ENCODE measurements around the gene CEP152.

The CEP152 gene

DNA sequence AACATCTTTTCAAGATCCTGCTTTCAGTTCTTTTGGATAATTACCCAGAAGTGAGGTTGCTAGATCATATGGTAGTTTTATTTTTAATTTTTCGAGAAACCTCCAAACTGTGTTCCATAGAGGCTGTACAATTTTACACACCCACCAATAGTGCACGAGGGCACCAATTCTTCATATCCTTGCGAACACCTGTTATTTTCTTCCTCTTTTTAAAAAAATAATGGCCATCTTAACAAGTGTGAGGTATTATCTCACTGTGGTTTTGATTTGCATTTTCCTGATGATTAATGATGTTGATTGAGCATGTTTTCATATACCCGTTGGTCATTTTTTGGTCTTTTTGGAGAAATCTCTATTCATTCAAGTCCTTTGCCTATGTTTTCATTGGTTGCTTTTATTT lies 17.6 kb upstream of the CEP152 start:
- peaks cover 0 to 7% of the 10 kb centered on the region in 2 donors for H3K36me3 Mint-ChIP-seq
- no peaks in the 10 kb centered on the region for H3K4me1 Mint-ChIP-seq
- H3K4me3 Mint-ChIP-seq = no peak overlapping the region
- peaks cover 10 to 14% of the 10 kb centered on the region in 2 donors for H3K9me3 Mint-ChIP-seq
- H3K27me3 Mint-ChIP-seq = peaks cover 10 to 11% of the 10 kb centered on the region in 2 donors
- ATAC-seq (replicated peaks) (no peak), DNase-seq (no peak)
- no peak overlapping the region for H3K27ac Mint-ChIP-seq

- H3K36me3 Mint-ChIP-seq = no peaks in the 10 kb centered on the region
- H3K4me3 Mint-ChIP-seq = no peak overlapping the region
- H3K27me3 Mint-ChIP-seq = peaks cover under 1 to 13% of the 10 kb centered on the region in 2 donors
- ATAC-seq (replicated peaks) = no peak
- H3K4me1 Mint-ChIP-seq = no peaks in the 10 kb centered on the region
- no peak overlapping the region for H3K27ac Mint-ChIP-seq
- no peaks in the 10 kb centered on the region for H3K9me3 Mint-ChIP-seq
- DNase-seq = no peak
Measured at GRCh38 chr15:48825075-48825474, 14.2 kb upstream of the CEP152 start.

GRCh38 chr15:48823706-48824105 lies 12.8 kb upstream of the CEP152 start:
- Mint-ChIP-seq H3K27ac (no peak overlapping the region), H3K36me3 (no peaks in the 10 kb centered on the region), H3K4me3 (no peak overlapping the region), H3K4me1 (no peaks in the 10 kb centered on the region), H3K27me3 (peaks cover 0 to 13% of the 10 kb centered on the region in 2 donors), H3K9me3 (no peaks in the 10 kb centered on the region)
- DNase-seq (no peak), ATAC-seq (replicated peaks) (no peak)

DNA sequence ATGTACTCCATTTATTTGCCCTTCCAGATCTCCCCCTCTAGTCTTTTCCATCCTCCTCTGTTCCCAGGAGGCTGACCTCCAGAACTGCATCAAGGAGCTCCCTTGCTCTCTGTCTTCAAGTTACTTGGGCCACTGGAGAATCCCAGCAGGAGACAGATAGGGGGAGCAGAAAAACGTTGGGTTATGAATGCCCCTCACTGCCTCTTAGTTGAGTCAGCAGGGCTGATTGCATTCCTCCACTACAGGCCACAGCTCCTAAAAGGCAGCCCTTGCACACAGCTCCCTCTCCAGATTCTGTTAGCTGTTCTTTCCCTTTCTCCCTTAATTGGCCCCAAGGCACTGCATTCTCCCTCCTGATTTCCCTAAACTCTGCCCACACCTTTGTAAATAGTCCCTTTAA lies 12.4 kb upstream of the CEP152 start:
- DNase-seq (no peak), ATAC-seq (replicated peaks) (no peak)
- Mint-ChIP-seq H3K9me3 (no peaks in the 10 kb centered on the region), H3K27me3 (peaks cover 0 to 13% of the 10 kb centered on the region in 2 donors), H3K4me1 (no peaks in the 10 kb centered on the region), H3K4me3 (no peak overlapping the region), H3K36me3 (no peaks in the 10 kb centered on the region), H3K27ac (no peak overlapping the region)

DNA sequence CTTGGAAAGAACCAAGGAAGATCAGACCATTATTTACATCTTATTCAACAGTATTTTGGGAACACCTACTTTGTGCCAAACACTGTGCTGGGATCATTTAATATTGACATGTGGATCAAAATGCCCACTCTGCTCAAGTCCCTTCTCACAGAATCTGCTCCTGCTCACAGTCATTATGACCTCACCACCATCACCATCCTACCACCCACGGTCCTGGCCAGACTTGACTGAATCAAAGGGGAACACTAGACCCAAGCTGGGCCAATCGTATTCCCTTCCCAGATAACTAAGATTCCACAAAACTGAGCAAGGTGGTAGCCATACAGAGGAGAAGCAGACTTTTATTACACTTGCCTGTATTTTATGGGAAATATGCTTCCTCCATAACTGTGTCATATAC lies 3.4 kb upstream of the CEP152 start:
- no peak overlapping the region for H3K27ac Mint-ChIP-seq
- H3K27me3 Mint-ChIP-seq = peaks cover 12 to 15% of the 10 kb centered on the region in 2 donors
- H3K9me3 Mint-ChIP-seq = no peaks in the 10 kb centered on the region
- peaks cover 13 to 15% of the 10 kb centered on the region in 2 donors for H3K4me1 Mint-ChIP-seq
- no peaks in the 10 kb centered on the region for H3K36me3 Mint-ChIP-seq
- H3K4me3 Mint-ChIP-seq = no peak overlapping the region
- ATAC-seq (replicated peaks) (no peak), DNase-seq (no peak)

GRCh38 chr15:48811325-48811958 lies 573 bp upstream of the CEP152 start:
- H3K27me3 Mint-ChIP-seq = peaks cover 12 to 15% of the 10 kb centered on the region in 2 donors
- H3K4me3 Mint-ChIP-seq = peak overlapping the region; percentile 98 to 99
- peak overlapping the region; percentile 21 for H3K27ac Mint-ChIP-seq
- H3K36me3 Mint-ChIP-seq = no peaks in the 10 kb centered on the region
- no peak for ATAC-seq (replicated peaks)
- no peaks in the 10 kb centered on the region for H3K9me3 Mint-ChIP-seq
- H3K4me1 Mint-ChIP-seq = peaks cover 18 to 23% of the 10 kb centered on the region in 2 donors
- DNase-seq = no peak

DNA sequence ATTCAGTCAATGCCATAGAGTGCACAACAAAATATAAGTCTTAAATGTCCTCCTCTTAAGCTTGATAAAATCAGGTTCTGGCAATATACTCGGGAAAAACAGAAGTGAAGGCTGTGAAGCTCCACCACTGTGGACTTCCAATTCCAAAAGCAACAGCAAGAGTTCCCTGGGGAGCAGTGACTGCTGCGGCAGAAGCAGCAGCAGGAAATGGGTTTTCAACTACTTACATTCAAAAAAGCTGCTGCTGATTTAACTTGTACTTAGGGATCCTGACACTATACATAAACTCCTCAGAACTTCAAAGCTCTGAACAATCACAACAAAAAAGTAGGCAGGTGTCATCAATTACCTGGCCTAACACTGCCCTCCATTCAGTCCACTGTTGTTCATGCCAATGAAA lies 4.7 kb downstream of the CEP152 start:
- Mint-ChIP-seq H3K27me3 (no peaks in the 10 kb centered on the region), H3K4me1 (peaks cover 21 to 22% of the 10 kb centered on the region in 2 donors), H3K9me3 (no peaks in the 10 kb centered on the region), H3K36me3 (peaks cover 11 to 20% of the 10 kb centered on the region in 2 donors), H3K4me3 (no peak overlapping the region), H3K27ac (no peak overlapping the region)
- ATAC-seq (replicated peaks) (no peak), DNase-seq (no peak)

GRCh38 chr15:48805591-48805990 lies 5.3 kb downstream of the CEP152 start:
- ATAC-seq (replicated peaks) (no peak), DNase-seq (no peak)
- Mint-ChIP-seq H3K4me3 (no peak overlapping the region), H3K27me3 (no peaks in the 10 kb centered on the region), H3K9me3 (no peaks in the 10 kb centered on the region), H3K36me3 (peaks cover 11 to 20% of the 10 kb centered on the region in 2 donors), H3K27ac (no peak overlapping the region), H3K4me1 (peaks cover 22 to 23% of the 10 kb centered on the region in 2 donors)

- Mint-ChIP-seq H3K4me3 (no peak overlapping the region), H3K27me3 (no peaks in the 10 kb centered on the region), H3K4me1 (peaks cover 15 to 16% of the 10 kb centered on the region in 2 donors), H3K36me3 (peaks cover 13 to 24% of the 10 kb centered on the region in 2 donors), H3K9me3 (no peaks in the 10 kb centered on the region), H3K27ac (no peak overlapping the region)
- no peak for ATAC-seq (replicated peaks)
- no peak for DNase-seq
Measured at GRCh38 chr15:48803877-48804276, 7.0 kb downstream of the CEP152 start.

DNA sequence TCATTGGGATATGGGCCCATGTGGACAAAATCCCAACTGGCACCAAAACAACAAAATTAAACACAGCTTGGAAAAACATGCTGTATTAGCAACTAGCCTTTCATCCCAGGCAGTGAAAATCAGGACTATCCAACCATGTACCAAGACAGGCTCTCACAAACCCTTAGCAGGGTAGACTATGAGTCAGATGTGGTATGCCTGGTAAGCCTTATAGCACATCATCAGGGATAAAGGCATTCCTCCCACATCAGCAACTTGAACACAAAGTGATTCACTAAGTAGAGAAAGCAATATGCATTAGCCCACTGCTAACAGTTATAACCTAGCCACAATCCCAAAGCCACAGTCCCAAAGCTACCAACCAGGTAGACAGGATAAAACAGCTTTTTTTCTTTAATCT lies 8.0 kb downstream of the CEP152 start:
- peaks cover 13 to 24% of the 10 kb centered on the region in 2 donors for H3K36me3 Mint-ChIP-seq
- H3K4me1 Mint-ChIP-seq = peaks cover 14 to 16% of the 10 kb centered on the region in 2 donors
- H3K4me3 Mint-ChIP-seq = no peak overlapping the region
- no peaks in the 10 kb centered on the region for H3K9me3 Mint-ChIP-seq
- ATAC-seq (replicated peaks) = no peak
- no peaks in the 10 kb centered on the region for H3K27me3 Mint-ChIP-seq
- DNase-seq = no peak
- H3K27ac Mint-ChIP-seq = no peak overlapping the region

GRCh38 chr15:48802257-48802656 lies 8.6 kb downstream of the CEP152 start:
- Mint-ChIP-seq H3K9me3 (no peaks in the 10 kb centered on the region), H3K27me3 (no peaks in the 10 kb centered on the region), H3K4me3 (no peak overlapping the region), H3K4me1 (peaks cover 18 to 19% of the 10 kb centered on the region in 2 donors), H3K36me3 (peaks cover 16 to 27% of the 10 kb centered on the region in 2 donors), H3K27ac (no peak overlapping the region)
- no peak for DNase-seq
- ATAC-seq (replicated peaks) = no peak

DNA sequence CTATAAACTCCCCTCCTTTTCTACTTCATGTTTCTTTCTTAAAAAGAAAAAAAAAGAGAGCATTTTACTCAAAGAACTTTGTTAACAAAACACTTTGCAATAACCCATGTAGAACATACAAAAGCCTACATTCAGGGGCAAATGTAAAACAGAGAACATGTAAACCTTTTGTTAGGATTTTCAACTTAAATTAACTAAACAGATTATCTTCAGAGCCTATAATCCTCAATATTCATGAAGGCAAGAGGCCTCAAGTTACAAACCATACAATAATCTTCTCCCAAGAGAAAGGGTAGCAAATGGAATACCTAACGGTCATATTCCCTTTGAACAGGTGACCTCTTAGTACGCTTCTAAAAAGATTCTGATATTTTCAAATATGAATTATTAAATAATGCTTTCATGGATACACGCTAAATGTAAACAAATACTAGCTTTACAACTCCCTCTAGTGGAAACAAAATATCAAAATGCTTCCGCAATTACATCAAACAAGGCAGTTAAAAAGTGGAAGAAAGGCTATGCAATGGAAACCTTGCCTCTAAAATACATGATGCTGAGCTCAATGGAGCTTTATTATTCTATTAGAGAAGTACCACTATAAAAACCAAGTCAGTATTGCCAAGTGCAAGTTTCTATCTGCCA lies 9.9 kb downstream of the CEP152 start:
- Mint-ChIP-seq H3K27me3 (no peaks in the 10 kb centered on the region), H3K36me3 (peaks cover 19 to 33% of the 10 kb centered on the region in 2 donors), H3K27ac (no peak overlapping the region), H3K4me3 (no peak overlapping the region), H3K4me1 (peaks cover 9 to 10% of the 10 kb centered on the region in 2 donors), H3K9me3 (no peaks in the 10 kb centered on the region)
- no peak for DNase-seq
- no peak for ATAC-seq (replicated peaks)

DNA sequence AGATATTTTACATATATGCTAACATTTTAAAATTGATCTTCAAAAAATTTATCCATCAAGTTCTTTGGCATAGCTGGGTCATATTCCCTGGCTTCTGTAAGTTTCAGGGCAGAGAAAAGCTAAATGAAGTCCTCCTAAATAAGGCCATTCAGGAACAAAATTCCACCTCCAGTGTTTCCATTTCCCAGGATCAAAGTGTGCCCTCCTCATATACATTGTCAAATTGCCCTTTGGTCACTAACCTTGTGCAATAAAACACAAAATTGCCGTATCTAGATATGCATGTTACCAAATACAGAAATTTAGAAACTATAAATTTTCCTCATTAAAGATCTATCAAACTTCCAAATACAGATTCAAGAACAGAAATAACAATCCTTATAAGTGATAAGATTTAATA lies 10.6 kb downstream of the CEP152 start:
- Mint-ChIP-seq H3K27ac (no peak overlapping the region), H3K27me3 (no peaks in the 10 kb centered on the region), H3K4me3 (no peak overlapping the region), H3K36me3 (peaks cover 19 to 34% of the 10 kb centered on the region in 2 donors), H3K4me1 (peaks cover 9 to 10% of the 10 kb centered on the region in 2 donors), H3K9me3 (no peaks in the 10 kb centered on the region)
- no peak for DNase-seq
- ATAC-seq (replicated peaks) = no peak

DNA sequence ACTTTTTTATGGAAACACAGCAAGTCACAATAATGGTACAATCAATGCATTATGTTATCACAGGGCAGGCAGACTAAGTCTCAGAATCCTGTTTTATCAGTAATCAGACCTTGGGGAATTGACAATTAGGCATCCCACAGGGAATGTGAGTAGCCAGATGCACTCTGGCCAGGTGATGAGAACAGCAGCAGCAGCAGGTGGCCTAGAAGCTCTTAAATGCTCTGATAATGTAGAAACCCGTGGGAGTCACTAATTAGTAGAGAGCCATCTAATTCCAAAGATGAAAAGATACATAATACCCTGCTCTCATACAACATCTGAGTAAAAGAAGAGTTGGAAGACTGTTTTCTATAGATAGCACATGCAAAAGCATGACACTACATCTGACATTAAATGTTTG lies 12.6 kb downstream of the CEP152 start:
- Mint-ChIP-seq H3K36me3 (peaks cover 8 to 17% of the 10 kb centered on the region in 2 donors), H3K9me3 (no peaks in the 10 kb centered on the region), H3K27ac (no peak overlapping the region), H3K4me1 (peaks cover 14 to 19% of the 10 kb centered on the region in 2 donors), H3K4me3 (no peak overlapping the region), H3K27me3 (no peaks in the 10 kb centered on the region)
- DNase-seq (no peak), ATAC-seq (replicated peaks) (no peak)

GRCh38 chr15:48796930-48797329 lies 13.9 kb downstream of the CEP152 start:
- Mint-ChIP-seq H3K36me3 (peaks cover 20 to 23% of the 10 kb centered on the region in 2 donors), H3K4me3 (no peak overlapping the region), H3K27ac (no peak overlapping the region), H3K9me3 (no peaks in the 10 kb centered on the region), H3K27me3 (no peaks in the 10 kb centered on the region), H3K4me1 (peaks cover 14 to 19% of the 10 kb centered on the region in 2 donors)
- DNase-seq (no peak), ATAC-seq (replicated peaks) (peak in 1 of 2 donors; percentile 19)
